BJ (cell line): ENCODE data around the gene MYH9. TPM values are rescaled to one million over a fixed set of nuclear protein-coding genes. Genes with fewer than 3 reads are reported as not detected.
A peak's percentile ranks its signal among the peaks of the same experiment; 100 is the strongest.

Experiments used
- CTCF ChIA-PET: fragments of 350-600 bp; formaldehyde crosslinking; extraction: SDS; loops from one replicate; lab custom pipeline; 2021; ENCODE audit warnings: antibody characterized with exemption, inconsistent platforms; lab: Yijun Ruan, JAX
- POLR2A ChIA-PET: fragments of 300-600 bp; sonication (Branson Sonifier 250); formaldehyde crosslinking; extraction: SDS; loops from one replicate; lab custom pipeline; 2021; ENCODE audit warnings: antibody characterized with exemption; lab: Charles Lee
- DNase-seq: peaks from one replicate; pipeline ENCODE4 v3.0.0-alpha.2; 2011; ENCODE audit warnings: low read depth
- H3K27me3 ChIP-seq: 2 replicates; pipeline ENCODE4 v1.6.0; 2011; ENCODE audit warnings: low read length; ENCODE audit not compliant: control insufficient read depth, insufficient read depth
- H3K36me3 ChIP-seq: 2 replicates; pipeline ENCODE4 v1.5.1; 2011; ENCODE audit warnings: low read length; ENCODE audit not compliant: control insufficient read depth, insufficient read depth
- H3K4me3 ChIP-seq: 2 replicates; pipeline ENCODE4 v1.5.1; 2011; ENCODE audit warnings: low read depth, mild to moderate bottlenecking, control low read depth, low read length
- CTCF ChIP-seq: IDR thresholded peaks from 2 replicates; pipeline ENCODE4 v1.5.1; 2011; ENCODE audit warnings: low read depth, mild to moderate bottlenecking, control low read depth, inconsistent platforms, low read length, moderate library complexity; ENCODE audit not compliant: insufficient read depth
- polyA plus RNA-seq: library from polyadenylated mRNA; depleted of rRNA; stranded (reverse); fragments of >200 nt; gene quantifications from 2 replicates; pipeline ENCODE4 v1.2.3, GENCODE V29; 2011

The MYH9 gene
- polyA plus RNA-seq, 1 experiment = 340 TPM

GRCh38 chr22:36384766-36385481, 2.8 kb downstream of the MYH9 start:
- H3K4me3 ChIP-seq = peak overlapping the region; percentile 89
- ChIA-PET POLR2A (interaction anchor here (0.6 to 1.0 kb wide), 4 partner anchors 12 to 766 kb away, joined by 3 to 4 read pairs (median 3); no protein-coding TSS in a partner anchor), CTCF (interaction anchor here (0.9 to 1.0 kb wide), 2 partner anchors 9 to 83 kb away, joined by 3 to 4 read pairs; no protein-coding TSS in a partner anchor)
- TF ChIP-seq CTCF = peak; percentile 17; the same call in 1 of the 2 replicates
- no peak for DNase-seq
- peaks cover 3% of the 10 kb centered on the region; the same call in 1 of the 2 replicates for H3K36me3 ChIP-seq
- no peaks in the 10 kb centered on the region for H3K27me3 ChIP-seq

- no peak for TF ChIP-seq CTCF
- DNase-seq = no peak
- no peaks in the 10 kb centered on the region for H3K27me3 ChIP-seq
- ChIA-PET CTCF (interaction anchor here (1.2 kb wide), 1 partner anchor 15 kb away, joined by 3 read pairs; no protein-coding TSS in a partner anchor), POLR2A (no interaction called here)
- no peak overlapping the region for H3K4me3 ChIP-seq
- H3K36me3 ChIP-seq = peaks cover 3% of the 10 kb centered on the region; the same call in 1 of the 2 replicates
Measured at GRCh38 chr22:36383110-36383581, 4.6 kb downstream of the MYH9 start.

- H3K4me3 ChIP-seq = no peak overlapping the region
- ChIA-PET CTCF (no interaction called here), POLR2A (interaction anchor here (0.6 kb wide), 1 partner anchor 64 kb away, joined by 4 read pairs; no protein-coding TSS in a partner anchor)
- no peaks in the 10 kb centered on the region for H3K27me3 ChIP-seq
- DNase-seq = no peak
- H3K36me3 ChIP-seq = peaks cover 5% of the 10 kb centered on the region
- no peak for TF ChIP-seq CTCF
Measured at GRCh38 chr22:36381513-36382128, 6.1 kb downstream of the MYH9 start.

GRCh38 chr22:36379593-36380361, 8.0 kb downstream of the MYH9 start:
- TF ChIP-seq CTCF = no peak
- Histone ChIP-seq H3K27me3 (no peaks in the 10 kb centered on the region), H3K36me3 (peaks cover 8% of the 10 kb centered on the region), H3K4me3 (no peak overlapping the region)
- DNase-seq = no peak
- ChIA-PET POLR2A (no interaction called here), CTCF (no interaction called here)
